ENCODE results near the gene MORC4. TPM values are rescaled to one million over a fixed set of nuclear protein-coding genes. Genes with fewer than 3 reads are reported as not detected.
"Not testable (repeated sequence)": the region's sequence is repeated elsewhere in the genome, so short reads cannot be mapped to it uniquely, and the experiment has no call there.

Gene MORC4
- polyA plus RNA-seq, 4 donors: 7.0 to 11.5 (median 9.4) TPM

- H3K36me3 ChIP-seq (ENCODE audit: control insufficient read depth in 3 of 3, insufficient read depth in 2 of 3, low read depth in 1 of 3, low read length in 3 of 3): peaks cover 0 to 1% (median 0%) of the 10 kb centered on the region in 3 donors
- no peaks in the 10 kb centered on the region for H3K27me3 ChIP-seq (ENCODE audit: control insufficient read depth in 3 of 3, insufficient read depth in 3 of 3, low read length in 3 of 3)
- no peaks in the 10 kb centered on the region for H3K9me3 ChIP-seq (ENCODE audit: control insufficient read depth in 2 of 2, insufficient read depth in 1 of 2, low read depth in 1 of 2, low read length in 1 of 2)
- no peak overlapping the region for H3K4me3 ChIP-seq (ENCODE audit: low read depth in 1 of 3, low read length in 3 of 3)
- no peaks in the 10 kb centered on the region for H3K4me1 ChIP-seq (ENCODE audit: control insufficient read depth in 3 of 3, insufficient read depth in 2 of 3, low read depth in 1 of 3, low read length in 2 of 3)
- DNase-seq: no peak
- FAIRE-seq: no peak
- 89 to 93% (median 91%) methylated on average over 2 of the region's 2 CpGs for WGBS, 3 donors
- H3K27ac ChIP-seq (ENCODE audit: low read depth in 1 of 3, low read length in 2 of 3): no peak overlapping the region
Measured at GRCh38 chrX:106995678-106996077, 4.3 kb downstream of the MORC4 start.

GRCh38 chrX:106987488-106987887 lies 12.5 kb downstream of the MORC4 start:
- Histone ChIP-seq H3K4me1 (ENCODE audit: control insufficient read depth in 3 of 3, insufficient read depth in 2 of 3, low read depth in 1 of 3, low read length in 2 of 3) (no peaks in the 10 kb centered on the region), H3K36me3 (ENCODE audit: control insufficient read depth in 3 of 3, insufficient read depth in 2 of 3, low read depth in 1 of 3, low read length in 3 of 3) (peaks cover 0 to 2% (median 1%) of the 10 kb centered on the region in 3 donors), H3K27me3 (ENCODE audit: control insufficient read depth in 3 of 3, insufficient read depth in 3 of 3, low read length in 3 of 3) (no peaks in the 10 kb centered on the region), H3K27ac (ENCODE audit: low read depth in 1 of 3, low read length in 2 of 3) (no peak overlapping the region), H3K4me3 (ENCODE audit: low read depth in 1 of 3, low read length in 3 of 3) (no peak overlapping the region), H3K9me3 (ENCODE audit: control insufficient read depth in 2 of 2, insufficient read depth in 1 of 2, low read depth in 1 of 2, low read length in 1 of 2) (no peaks in the 10 kb centered on the region)
- WGBS, 3 donors: 59 to 91% (median 73%) methylated on average over 2 of the region's 2 CpGs
- FAIRE-seq: no peak
- no peak for DNase-seq

GRCh38 chrX:106980952-106981626 lies 18.9 kb downstream of the MORC4 start:
- Histone ChIP-seq H3K36me3 (ENCODE audit: control insufficient read depth in 3 of 3, insufficient read depth in 2 of 3, low read depth in 1 of 3, low read length in 3 of 3) (peaks cover 0 to 2% (median 0%) of the 10 kb centered on the region in 3 donors), H3K27ac (ENCODE audit: low read depth in 1 of 3, low read length in 2 of 3) (no peak overlapping the region), H3K27me3 (ENCODE audit: control insufficient read depth in 3 of 3, insufficient read depth in 3 of 3, low read length in 3 of 3) (no peaks in the 10 kb centered on the region), H3K9me3 (ENCODE audit: control insufficient read depth in 2 of 2, insufficient read depth in 1 of 2, low read depth in 1 of 2, low read length in 1 of 2) (no peaks in the 10 kb centered on the region), H3K4me1 (ENCODE audit: control insufficient read depth in 3 of 3, insufficient read depth in 2 of 3, low read depth in 1 of 3, low read length in 2 of 3) (no peaks in the 10 kb centered on the region), H3K4me3 (ENCODE audit: low read depth in 1 of 3, low read length in 3 of 3) (no peak overlapping the region)
- FAIRE-seq (no peak), DNase-seq (peak; percentile 18 to 39)
- WGBS, 3 donors: 26 to 71% (median 47%) methylated on average over 6 of the region's 6 CpGs

- no peak for DNase-seq
Measured at GRCh38 chrX:106976416-106976815, 23.6 kb downstream of the MORC4 start.

GRCh38 chrX:106973433-106974149 lies 26.4 kb downstream of the MORC4 start:
- no peak for FAIRE-seq
- no peak for DNase-seq
- WGBS, 3 donors: 46 to 64% (median 59%) methylated on average over 5 of the region's 5 CpGs
- Histone ChIP-seq H3K27ac (ENCODE audit: low read depth in 1 of 3, low read length in 2 of 3) (no peak overlapping the region), H3K36me3 (ENCODE audit: control insufficient read depth in 3 of 3, insufficient read depth in 2 of 3, low read depth in 1 of 3, low read length in 3 of 3) (no peaks in the 10 kb centered on the region), H3K27me3 (ENCODE audit: control insufficient read depth in 3 of 3, insufficient read depth in 3 of 3, low read length in 3 of 3) (no peaks in the 10 kb centered on the region), H3K9me3 (ENCODE audit: control insufficient read depth in 2 of 2, insufficient read depth in 1 of 2, low read depth in 1 of 2, low read length in 1 of 2) (no peaks in the 10 kb centered on the region), H3K4me1 (ENCODE audit: control insufficient read depth in 3 of 3, insufficient read depth in 2 of 3, low read depth in 1 of 3, low read length in 2 of 3) (no peaks in the 10 kb centered on the region), H3K4me3 (ENCODE audit: low read depth in 1 of 3, low read length in 3 of 3) (no peak overlapping the region)

More at GRCh38 chrX:106976416-106976815, 23.6 kb downstream of the MORC4 start:
- 62 to 76% (median 74%) methylated on average over 3 of the region's 3 CpGs for WGBS, 3 donors
- Histone ChIP-seq H3K9me3 (ENCODE audit: control insufficient read depth in 2 of 2, insufficient read depth in 1 of 2, low read depth in 1 of 2, low read length in 1 of 2) (no peaks in the 10 kb centered on the region), H3K36me3 (ENCODE audit: control insufficient read depth in 3 of 3, insufficient read depth in 2 of 3, low read depth in 1 of 3, low read length in 3 of 3) (no peaks in the 10 kb centered on the region), H3K4me3 (ENCODE audit: low read depth in 1 of 3, low read length in 3 of 3) (no peak overlapping the region), H3K4me1 (ENCODE audit: control insufficient read depth in 3 of 3, insufficient read depth in 2 of 3, low read depth in 1 of 3, low read length in 2 of 3) (no peaks in the 10 kb centered on the region), H3K27me3 (ENCODE audit: control insufficient read depth in 3 of 3, insufficient read depth in 3 of 3, low read length in 3 of 3) (no peaks in the 10 kb centered on the region), H3K27ac (ENCODE audit: low read depth in 1 of 3, low read length in 2 of 3) (no peak overlapping the region)
- FAIRE-seq: no peak

GRCh38 chrX:106972896-106973295 lies 27.1 kb downstream of the MORC4 start:
- peak; percentile 6 to 19 for DNase-seq
- H3K27ac ChIP-seq (ENCODE audit: low read depth in 1 of 3, low read length in 2 of 3): no peak overlapping the region
- H3K4me3 ChIP-seq (ENCODE audit: low read depth in 1 of 3, low read length in 3 of 3): no peak overlapping the region
- no peaks in the 10 kb centered on the region for H3K4me1 ChIP-seq (ENCODE audit: control insufficient read depth in 3 of 3, insufficient read depth in 2 of 3, low read depth in 1 of 3, low read length in 2 of 3)
- H3K9me3 ChIP-seq (ENCODE audit: control insufficient read depth in 2 of 2, insufficient read depth in 1 of 2, low read depth in 1 of 2, low read length in 1 of 2): no peaks in the 10 kb centered on the region
- no peak for FAIRE-seq
- no peaks in the 10 kb centered on the region for H3K36me3 ChIP-seq (ENCODE audit: control insufficient read depth in 3 of 3, insufficient read depth in 2 of 3, low read depth in 1 of 3, low read length in 3 of 3)
- H3K27me3 ChIP-seq (ENCODE audit: control insufficient read depth in 3 of 3, insufficient read depth in 3 of 3, low read length in 3 of 3): no peaks in the 10 kb centered on the region

GRCh38 chrX:106966547-106966946 lies 33.5 kb downstream of the MORC4 start:
- not testable (repeated sequence) for H3K4me3 ChIP-seq (ENCODE audit: low read depth in 1 of 3, low read length in 3 of 3); H3K9me3 ChIP-seq (ENCODE audit: control insufficient read depth in 2 of 2, insufficient read depth in 1 of 2, low read depth in 1 of 2, low read length in 1 of 2); H3K27me3 ChIP-seq (ENCODE audit: control insufficient read depth in 3 of 3, insufficient read depth in 3 of 3, low read length in 3 of 3); DNase-seq; H3K4me1 ChIP-seq (ENCODE audit: control insufficient read depth in 3 of 3, insufficient read depth in 2 of 3, low read depth in 1 of 3, low read length in 2 of 3); FAIRE-seq; H3K36me3 ChIP-seq (ENCODE audit: control insufficient read depth in 3 of 3, insufficient read depth in 2 of 3, low read depth in 1 of 3, low read length in 3 of 3); H3K27ac ChIP-seq (ENCODE audit: low read depth in 1 of 3, low read length in 2 of 3)
- 79 to 84% (median 82%) methylated on average over 6 of the region's 6 CpGs for WGBS, 3 donors

GRCh38 chrX:106964290-106964689 lies 35.7 kb downstream of the MORC4 start:
- Histone ChIP-seq H3K36me3 (ENCODE audit: control insufficient read depth in 3 of 3, insufficient read depth in 2 of 3, low read depth in 1 of 3, low read length in 3 of 3) (peaks cover 0 to 6% (median 0%) of the 10 kb centered on the region in 3 donors), H3K27me3 (ENCODE audit: control insufficient read depth in 3 of 3, insufficient read depth in 3 of 3, low read length in 3 of 3) (no peaks in the 10 kb centered on the region), H3K4me3 (ENCODE audit: low read depth in 1 of 3, low read length in 3 of 3) (no peak overlapping the region), H3K9me3 (ENCODE audit: control insufficient read depth in 2 of 2, insufficient read depth in 1 of 2, low read depth in 1 of 2, low read length in 1 of 2) (no peaks in the 10 kb centered on the region), H3K27ac (ENCODE audit: low read depth in 1 of 3, low read length in 2 of 3) (no peak overlapping the region), H3K4me1 (ENCODE audit: control insufficient read depth in 3 of 3, insufficient read depth in 2 of 3, low read depth in 1 of 3, low read length in 2 of 3) (no peaks in the 10 kb centered on the region)
- DNase-seq (no peak), FAIRE-seq (no peak)
- 58 to 79% (median 75%) methylated on average over 1 of the region's 1 CpG for WGBS, 3 donors

All from small intestine (tissue), 7 donors.